ENCODE data around the gene ASS1. TPM values are rescaled to one million over a fixed set of nuclear protein-coding genes. Genes with fewer than 3 reads are reported as not detected.

Gene ASS1
- polyA plus RNA-seq, 1 experiment = 99.5 TPM

DNA sequence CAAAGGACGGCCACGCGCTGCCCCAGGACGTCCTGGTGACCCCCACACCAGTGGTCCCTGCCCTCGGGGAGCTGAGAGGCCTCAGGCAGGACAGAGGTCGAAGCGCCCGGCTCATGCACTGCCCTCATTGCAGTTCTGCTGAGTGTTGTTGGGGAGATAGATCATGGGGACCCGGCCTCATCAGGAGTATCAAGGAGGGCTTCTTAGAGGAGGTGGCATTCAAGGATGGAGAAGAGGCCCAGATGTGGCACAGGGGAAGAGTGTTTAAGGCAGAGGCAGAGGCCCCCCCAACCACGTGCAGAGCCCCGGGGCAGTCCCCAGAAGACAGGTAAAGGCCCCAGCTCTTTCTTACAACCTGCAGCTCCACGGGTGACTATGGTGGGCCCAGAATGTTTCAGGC, 26.2 kb downstream of the ASS1 start:
- peaks cover 47% of the 10 kb centered on the region for H3K27me3 ChIP-seq (ENCODE audit: control insufficient read depth, insufficient read depth, low read length)
- no peak overlapping the region for H3K4me3 ChIP-seq (ENCODE audit: low read depth, low read length)
- no peak overlapping the region for H3K27ac ChIP-seq (ENCODE audit: low read depth, low read length)
- TF ChIP-seq, protein P1, sequence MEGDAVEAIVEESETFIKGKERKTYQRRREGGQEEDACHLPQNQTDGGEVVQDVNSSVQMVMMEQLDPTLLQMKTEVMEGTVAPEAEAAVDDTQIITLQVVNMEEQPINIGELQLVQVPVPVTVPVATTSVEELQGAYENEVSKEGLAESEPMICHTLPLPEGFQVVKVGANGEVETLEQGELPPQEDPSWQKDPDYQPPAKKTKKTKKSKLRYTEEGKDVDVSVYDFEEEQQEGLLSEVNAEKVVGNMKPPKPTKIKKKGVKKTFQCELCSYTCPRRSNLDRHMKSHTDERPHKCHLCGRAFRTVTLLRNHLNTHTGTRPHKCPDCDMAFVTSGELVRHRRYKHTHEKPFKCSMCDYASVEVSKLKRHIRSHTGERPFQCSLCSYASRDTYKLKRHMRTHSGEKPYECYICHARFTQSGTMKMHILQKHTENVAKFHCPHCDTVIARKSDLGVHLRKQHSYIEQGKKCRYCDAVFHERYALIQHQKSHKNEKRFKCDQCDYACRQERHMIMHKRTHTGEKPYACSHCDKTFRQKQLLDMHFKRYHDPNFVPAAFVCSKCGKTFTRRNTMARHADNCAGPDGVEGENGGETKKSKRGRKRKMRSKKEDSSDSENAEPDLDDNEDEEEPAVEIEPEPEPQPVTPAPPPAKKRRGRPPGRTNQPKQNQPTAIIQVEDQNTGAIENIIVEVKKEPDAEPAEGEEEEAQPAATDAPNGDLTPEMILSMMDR (IDR thresholded peaks at IDR 0.05; ENCODE audit: low read depth, low read length) = no peak
- POLR2A ChIA-PET = no interaction called here
- DNase-seq (ENCODE audit: low read depth, low spot score) = no peak
- H3K9me3 ChIP-seq (ENCODE audit: control insufficient read depth, insufficient read depth, low read length) = no peaks in the 10 kb centered on the region; the same call in 1 of the 2 replicates
- CTCF ChIA-PET = interaction anchor here (1.4 kb wide), 1 partner anchor 10 kb away, joined by 6 read pairs; no protein-coding TSS in a partner anchor

DNA sequence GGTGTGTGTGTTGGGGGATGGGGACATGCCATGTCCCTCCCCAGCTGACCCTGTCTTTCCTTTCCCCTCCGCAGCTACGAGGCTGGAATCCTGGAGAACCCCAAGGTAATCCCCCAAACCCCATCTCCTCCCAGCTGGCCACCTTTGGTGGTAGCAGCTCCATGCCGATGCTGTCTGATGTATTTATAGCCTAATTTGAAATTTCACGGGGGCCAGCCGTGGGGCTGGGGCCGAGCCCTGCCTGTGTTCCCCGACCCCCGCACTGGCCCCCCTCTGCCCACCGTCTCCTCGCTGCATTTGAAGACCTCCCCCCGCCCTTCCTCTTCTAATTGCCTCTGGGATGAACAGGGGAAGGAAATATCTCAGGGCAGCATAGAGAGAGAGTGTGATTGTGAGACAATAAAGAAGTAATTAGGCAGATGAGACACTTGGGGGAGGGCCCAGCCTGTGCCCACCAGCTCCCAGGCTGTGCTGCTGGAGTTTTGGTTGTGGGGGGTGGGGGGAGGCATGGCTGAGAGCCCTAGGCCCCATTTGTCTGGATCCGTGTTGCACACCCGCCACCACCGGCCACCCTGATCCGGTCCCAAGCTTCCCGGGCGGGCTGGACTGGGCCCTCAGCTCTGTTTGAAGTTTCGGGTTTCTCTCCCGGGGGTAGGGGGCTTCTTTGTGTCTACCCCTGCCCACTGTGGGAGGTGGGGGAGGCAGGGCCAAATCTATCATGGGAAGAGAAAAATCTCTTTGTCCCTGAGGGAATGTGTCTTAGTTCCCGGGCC, 26.8 kb downstream of the ASS1 start:
- Histone ChIP-seq H3K27me3 (ENCODE audit: control insufficient read depth, insufficient read depth, low read length) (peaks cover 46% of the 10 kb centered on the region), H3K9me3 (ENCODE audit: control insufficient read depth, insufficient read depth, low read length) (no peaks in the 10 kb centered on the region; the same call in 1 of the 2 replicates), H3K4me3 (ENCODE audit: low read depth, low read length) (no peak overlapping the region), H3K27ac (ENCODE audit: low read depth, low read length) (no peak overlapping the region)
- CTCF ChIA-PET = interaction anchor here (1.4 kb wide), 1 partner anchor 11 kb away, joined by 6 read pairs; no protein-coding TSS in a partner anchor
- TF ChIP-seq, protein P1 (IDR thresholded peaks at IDR 0.05; ENCODE audit: low read depth, low read length) = no peak
- POLR2A ChIA-PET = no interaction called here
- no peak for DNase-seq (ENCODE audit: low read depth, low spot score)

- Histone ChIP-seq H3K9me3 (ENCODE audit: control insufficient read depth, insufficient read depth, low read length) (no peaks in the 10 kb centered on the region; the same call in 1 of the 2 replicates), H3K27me3 (ENCODE audit: control insufficient read depth, insufficient read depth, low read length) (peaks cover 39% of the 10 kb centered on the region), H3K4me3 (ENCODE audit: low read depth, low read length) (no peak overlapping the region), H3K27ac (ENCODE audit: low read depth, low read length) (no peak overlapping the region)
- CTCF ChIA-PET = interaction anchor here (1.4 kb wide), 1 partner anchor 11 kb away, joined by 6 read pairs; no protein-coding TSS in a partner anchor
- TF ChIP-seq, protein P1 (IDR thresholded peaks at IDR 0.05; ENCODE audit: low read depth, low read length) = no peak
- POLR2A ChIA-PET = no interaction called here
- no peak for DNase-seq (ENCODE audit: low read depth, low spot score)
These were observed 27.5 kb downstream of the ASS1 start for GRCh38 chr9:130472184-130472705.

- TF ChIP-seq, protein P1 (IDR thresholded peaks at IDR 0.05; ENCODE audit: low read depth, low read length) = no peak
- ChIA-PET POLR2A (interaction anchor here (0.6 kb wide), 1 partner anchor 24 kb away, joined by 10 read pairs; no protein-coding TSS in a partner anchor), CTCF (no interaction called here)
- H3K9me3 ChIP-seq (ENCODE audit: control insufficient read depth, insufficient read depth, low read length) = no peaks in the 10 kb centered on the region; the same call in 1 of the 2 replicates
- DNase-seq (ENCODE audit: low read depth, low spot score) = no peak
- no peak overlapping the region for H3K4me3 ChIP-seq (ENCODE audit: low read depth, low read length)
- peaks cover 32% of the 10 kb centered on the region for H3K27me3 ChIP-seq (ENCODE audit: control insufficient read depth, insufficient read depth, low read length)
- H3K27ac ChIP-seq (ENCODE audit: low read depth, low read length) = no peak overlapping the region
These were observed 28.2 kb downstream of the ASS1 start for GRCh38 chr9:130473009-130473408.

DNA sequence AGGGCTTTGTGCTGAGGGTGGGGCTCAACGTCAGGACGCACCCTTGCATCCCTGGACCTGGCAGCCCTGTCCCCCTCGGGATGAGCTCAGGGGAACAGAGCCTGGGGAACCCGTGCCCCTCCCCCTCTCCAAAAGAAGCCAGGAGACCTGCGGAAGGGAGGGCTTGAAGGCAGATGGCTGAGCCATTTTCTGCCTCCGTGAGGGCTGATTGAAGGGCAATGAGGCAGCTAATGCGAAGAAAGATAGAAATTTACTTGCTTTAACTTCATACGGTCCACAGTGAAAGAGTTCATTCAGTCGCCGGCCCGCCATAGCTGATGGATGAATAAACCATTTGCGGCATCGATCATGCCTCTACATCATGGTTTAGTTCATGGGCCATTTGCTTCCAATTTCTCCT, 28.8 kb downstream of the ASS1 start:
- ChIA-PET POLR2A (interaction anchor here (0.6 kb wide), 1 partner anchor 24 kb away, joined by 10 read pairs; no protein-coding TSS in a partner anchor), CTCF (interaction anchor here (3.0 kb wide), 1 partner anchor 13 kb away, joined by 15 read pairs; no protein-coding TSS in a partner anchor)
- Histone ChIP-seq H3K4me3 (ENCODE audit: low read depth, low read length) (no peak overlapping the region), H3K27ac (ENCODE audit: low read depth, low read length) (no peak overlapping the region), H3K9me3 (ENCODE audit: control insufficient read depth, insufficient read depth, low read length) (no peaks in the 10 kb centered on the region; the same call in 1 of the 2 replicates), H3K27me3 (ENCODE audit: control insufficient read depth, insufficient read depth, low read length) (peaks cover 29% of the 10 kb centered on the region)
- TF ChIP-seq, protein P1 (IDR thresholded peaks at IDR 0.05; ENCODE audit: low read depth, low read length) = no peak
- DNase-seq (ENCODE audit: low read depth, low spot score) = no peak
